ENCODE measurements around the gene EVPLL.
"Not testable (repeated sequence)": the region's sequence is repeated elsewhere in the genome, so short reads cannot be mapped to it uniquely, and the experiment has no call there.

Gene EVPLL

GRCh38 chr17:18388728-18389127 lies 11.2 kb downstream of the EVPLL start:
- H3K36me3 ChIP-seq (ENCODE audit: control insufficient read depth, insufficient read depth, low read length); DNase-seq (ENCODE audit: low read depth, low spot score); H3K27ac ChIP-seq (ENCODE audit: low read length); H3K4me1 ChIP-seq (ENCODE audit: control insufficient read depth, insufficient read depth, low read length); H3K9me3 ChIP-seq (ENCODE audit: control insufficient read depth, insufficient read depth, low read length); H3K27me3 ChIP-seq (ENCODE audit: control insufficient read depth, insufficient read depth, low read length); H3K4me3 ChIP-seq (ENCODE audit: low read length): not testable (repeated sequence)
- WGBS (ENCODE audit: insufficient coverage, insufficient read length), result no CpG with 5 or more reads among the region's 10 CpGs

- H3K4me3 ChIP-seq (ENCODE audit: low read length); H3K9me3 ChIP-seq (ENCODE audit: control insufficient read depth, insufficient read depth, low read length); H3K27ac ChIP-seq (ENCODE audit: low read length); H3K36me3 ChIP-seq (ENCODE audit: control insufficient read depth, insufficient read depth, low read length); DNase-seq (ENCODE audit: low read depth, low spot score); H3K27me3 ChIP-seq (ENCODE audit: control insufficient read depth, insufficient read depth, low read length); H3K4me1 ChIP-seq (ENCODE audit: control insufficient read depth, insufficient read depth, low read length): not testable (repeated sequence)
- WGBS (ENCODE audit: insufficient coverage, insufficient read length), result no CpG with 5 or more reads among the region's 7 CpGs
Measured at GRCh38 chr17:18401872-18402590, 24.5 kb downstream of the EVPLL start.

GRCh38 chr17:18403166-18403565 lies 25.6 kb downstream of the EVPLL start:
- not testable (repeated sequence) for H3K4me1 ChIP-seq (ENCODE audit: control insufficient read depth, insufficient read depth, low read length); DNase-seq (ENCODE audit: low read depth, low spot score); H3K36me3 ChIP-seq (ENCODE audit: control insufficient read depth, insufficient read depth, low read length); H3K27me3 ChIP-seq (ENCODE audit: control insufficient read depth, insufficient read depth, low read length); H3K9me3 ChIP-seq (ENCODE audit: control insufficient read depth, insufficient read depth, low read length); H3K27ac ChIP-seq (ENCODE audit: low read length); H3K4me3 ChIP-seq (ENCODE audit: low read length)
- WGBS (ENCODE audit: insufficient coverage, insufficient read length), result no CpG with 5 or more reads among the region's 5 CpGs

- H3K4me1 ChIP-seq (ENCODE audit: control insufficient read depth, insufficient read depth, low read length); H3K36me3 ChIP-seq (ENCODE audit: control insufficient read depth, insufficient read depth, low read length); DNase-seq (ENCODE audit: low read depth, low spot score); H3K27me3 ChIP-seq (ENCODE audit: control insufficient read depth, insufficient read depth, low read length); H3K27ac ChIP-seq (ENCODE audit: low read length); H3K4me3 ChIP-seq (ENCODE audit: low read length); H3K9me3 ChIP-seq (ENCODE audit: control insufficient read depth, insufficient read depth, low read length): not testable (repeated sequence)
- no CpG with 5 or more reads among the region's 5 CpGs for WGBS (ENCODE audit: insufficient coverage, insufficient read length)
Measured at GRCh38 chr17:18403604-18404003, 26.0 kb downstream of the EVPLL start.

GRCh38 chr17:18408906-18409305 lies 31.3 kb downstream of the EVPLL start:
- not testable (repeated sequence) for H3K4me1 ChIP-seq (ENCODE audit: control insufficient read depth, insufficient read depth, low read length); H3K36me3 ChIP-seq (ENCODE audit: control insufficient read depth, insufficient read depth, low read length); H3K27ac ChIP-seq (ENCODE audit: low read length); H3K4me3 ChIP-seq (ENCODE audit: low read length); H3K9me3 ChIP-seq (ENCODE audit: control insufficient read depth, insufficient read depth, low read length); DNase-seq (ENCODE audit: low read depth, low spot score); H3K27me3 ChIP-seq (ENCODE audit: control insufficient read depth, insufficient read depth, low read length)
- no CpG with 5 or more reads among the region's 3 CpGs for WGBS (ENCODE audit: insufficient coverage, insufficient read length)

GRCh38 chr17:18409321-18409720 lies 31.7 kb downstream of the EVPLL start:
- H3K27me3 ChIP-seq (ENCODE audit: control insufficient read depth, insufficient read depth, low read length); H3K4me3 ChIP-seq (ENCODE audit: low read length); H3K36me3 ChIP-seq (ENCODE audit: control insufficient read depth, insufficient read depth, low read length); H3K27ac ChIP-seq (ENCODE audit: low read length); H3K9me3 ChIP-seq (ENCODE audit: control insufficient read depth, insufficient read depth, low read length); H3K4me1 ChIP-seq (ENCODE audit: control insufficient read depth, insufficient read depth, low read length); DNase-seq (ENCODE audit: low read depth, low spot score): not testable (repeated sequence)
- no CpG with 5 or more reads among the region's 6 CpGs for WGBS (ENCODE audit: insufficient coverage, insufficient read length)

- not testable (repeated sequence) for H3K27me3 ChIP-seq (ENCODE audit: control insufficient read depth, insufficient read depth, low read length); H3K4me1 ChIP-seq (ENCODE audit: control insufficient read depth, insufficient read depth, low read length); DNase-seq (ENCODE audit: low read depth, low spot score); H3K27ac ChIP-seq (ENCODE audit: low read length); H3K36me3 ChIP-seq (ENCODE audit: control insufficient read depth, insufficient read depth, low read length); H3K9me3 ChIP-seq (ENCODE audit: control insufficient read depth, insufficient read depth, low read length)
- WGBS (ENCODE audit: insufficient coverage, insufficient read length), result 100% methylated on average over 4 of the region's 11 CpGs
- peak overlapping the region; percentile 52; the same call in 1 of the 2 replicates for H3K4me3 ChIP-seq (ENCODE audit: low read length)
Measured at GRCh38 chr17:18410736-18411135, 33.2 kb downstream of the EVPLL start.

- H3K36me3 ChIP-seq (ENCODE audit: control insufficient read depth, insufficient read depth, low read length); H3K27me3 ChIP-seq (ENCODE audit: control insufficient read depth, insufficient read depth, low read length); H3K9me3 ChIP-seq (ENCODE audit: control insufficient read depth, insufficient read depth, low read length); DNase-seq (ENCODE audit: low read depth, low spot score); H3K4me1 ChIP-seq (ENCODE audit: control insufficient read depth, insufficient read depth, low read length); H3K27ac ChIP-seq (ENCODE audit: low read length): not testable (repeated sequence)
- peak overlapping the region; percentile 52; the same call in 1 of the 2 replicates for H3K4me3 ChIP-seq (ENCODE audit: low read length)
- WGBS (ENCODE audit: insufficient coverage, insufficient read length), result no CpG with 5 or more reads among the region's 25 CpGs
Measured at GRCh38 chr17:18411377-18411864, 33.8 kb downstream of the EVPLL start.

- H3K36me3 ChIP-seq (ENCODE audit: control insufficient read depth, insufficient read depth, low read length); H3K4me1 ChIP-seq (ENCODE audit: control insufficient read depth, insufficient read depth, low read length); H3K27ac ChIP-seq (ENCODE audit: low read length); H3K27me3 ChIP-seq (ENCODE audit: control insufficient read depth, insufficient read depth, low read length); H3K9me3 ChIP-seq (ENCODE audit: control insufficient read depth, insufficient read depth, low read length); H3K4me3 ChIP-seq (ENCODE audit: low read length); DNase-seq (ENCODE audit: low read depth, low spot score): not testable (repeated sequence)
- WGBS (ENCODE audit: insufficient coverage, insufficient read length), result no CpG with 5 or more reads among the region's 32 CpGs
Measured at GRCh38 chr17:18412001-18412538, 34.5 kb downstream of the EVPLL start.

GRCh38 chr17:18421521-18421920 lies 43.9 kb downstream of the EVPLL start:
- not testable (repeated sequence) for H3K36me3 ChIP-seq (ENCODE audit: control insufficient read depth, insufficient read depth, low read length); H3K9me3 ChIP-seq (ENCODE audit: control insufficient read depth, insufficient read depth, low read length); DNase-seq (ENCODE audit: low read depth, low spot score); H3K27ac ChIP-seq (ENCODE audit: low read length); H3K4me3 ChIP-seq (ENCODE audit: low read length); H3K4me1 ChIP-seq (ENCODE audit: control insufficient read depth, insufficient read depth, low read length); H3K27me3 ChIP-seq (ENCODE audit: control insufficient read depth, insufficient read depth, low read length)
- WGBS (ENCODE audit: insufficient coverage, insufficient read length), result no CpG with 5 or more reads among the region's 11 CpGs

GRCh38 chr17:18422464-18422863 lies 44.9 kb downstream of the EVPLL start:
- not testable (repeated sequence) for DNase-seq (ENCODE audit: low read depth, low spot score); H3K4me3 ChIP-seq (ENCODE audit: low read length)

More at GRCh38 chr17:18422464-18422863, 44.9 kb downstream of the EVPLL start:
- WGBS (ENCODE audit: insufficient coverage, insufficient read length), result no CpG with 5 or more reads among the region's 6 CpGs
- not testable (repeated sequence) for H3K4me1 ChIP-seq (ENCODE audit: control insufficient read depth, insufficient read depth, low read length); H3K27me3 ChIP-seq (ENCODE audit: control insufficient read depth, insufficient read depth, low read length); H3K27ac ChIP-seq (ENCODE audit: low read length); H3K36me3 ChIP-seq (ENCODE audit: control insufficient read depth, insufficient read depth, low read length); H3K9me3 ChIP-seq (ENCODE audit: control insufficient read depth, insufficient read depth, low read length)

Measured in iPS DF 6.9 (cell line).